NCI-H82 treated with DMSO at 0.1 percent for 48 hours (cell line): ENCODE data around the gene HSD3B1.
"Not testable (repeated sequence)": the region's sequence is repeated elsewhere in the genome, so short reads cannot be mapped to it uniquely, and the experiment has no call there.

Source experiments
- DNase-seq: peaks from one replicate; lab custom pipeline; 2025; ENCODE audit not compliant: unreplicated experiment; lab: John Stamatoyannopoulos, UW

Gene HSD3B1

DNA sequence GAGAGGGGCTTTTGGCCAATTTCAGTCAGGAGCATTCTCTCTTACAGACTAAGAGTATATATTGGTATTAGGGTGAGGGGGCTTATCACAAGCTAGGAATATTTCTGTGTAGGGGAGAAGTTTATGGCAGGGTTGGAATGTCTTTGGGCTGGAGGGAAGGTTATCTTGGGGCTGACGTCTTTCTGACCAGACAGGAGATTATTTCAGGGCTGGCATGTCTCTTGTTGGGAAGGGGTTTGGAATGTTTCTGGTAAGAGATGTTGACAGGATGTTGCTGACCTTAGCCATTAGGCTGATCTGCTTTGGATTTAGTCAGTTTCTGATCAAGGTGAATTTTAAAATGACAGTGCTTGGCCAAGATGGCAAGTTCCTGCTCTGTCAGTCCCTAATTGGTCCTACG, 17.8 kb upstream of the HSD3B1 start:
- no peak for DNase-seq

- DNase-seq, result no peak
Measured at GRCh38 chr1:119490925-119491324, 16.1 kb upstream of the HSD3B1 start.

DNA sequence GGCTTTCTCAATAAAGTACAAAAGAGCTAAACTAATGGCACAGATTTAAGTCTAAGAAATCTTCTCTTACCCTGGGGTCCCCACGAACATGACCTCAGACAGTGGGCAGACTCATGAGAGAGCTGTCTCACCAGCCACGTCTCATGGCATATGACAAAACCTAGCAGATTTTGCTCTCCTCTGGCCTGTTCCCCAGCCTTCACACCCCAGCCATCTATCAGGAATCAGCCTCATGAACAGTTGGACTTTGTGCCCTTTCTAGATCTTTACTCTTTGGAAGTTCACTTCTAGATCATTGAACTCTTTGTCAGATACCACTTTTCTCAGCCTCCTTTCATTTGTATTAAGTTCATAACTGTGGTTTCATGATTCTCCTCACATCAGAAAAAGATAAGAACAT, 14.2 kb upstream of the HSD3B1 start:
- no peak for DNase-seq

DNA sequence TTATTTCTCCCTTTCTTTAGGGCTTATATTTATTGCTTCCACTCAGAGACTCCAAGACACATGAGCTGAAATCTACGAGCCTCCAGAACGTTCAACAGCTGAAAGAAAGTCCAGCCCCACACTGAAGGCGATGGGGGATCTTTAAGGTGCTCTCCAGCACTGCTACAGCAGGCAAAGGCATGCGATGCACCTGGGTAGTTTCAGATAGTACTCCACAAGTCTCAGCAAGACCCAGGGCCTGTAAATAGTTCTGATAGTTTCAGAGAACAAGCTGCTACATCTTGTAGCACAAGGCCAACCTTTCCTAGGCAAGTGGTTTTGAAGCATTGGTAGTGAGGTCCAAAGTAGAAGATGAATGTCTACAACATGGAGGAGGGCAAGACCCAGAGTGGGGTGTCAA, 2.2 kb upstream of the HSD3B1 start:
- DNase-seq, result no peak

- DNase-seq, result no peak
Measured at GRCh38 chr1:119510046-119510445, 3.0 kb downstream of the HSD3B1 start.

DNA sequence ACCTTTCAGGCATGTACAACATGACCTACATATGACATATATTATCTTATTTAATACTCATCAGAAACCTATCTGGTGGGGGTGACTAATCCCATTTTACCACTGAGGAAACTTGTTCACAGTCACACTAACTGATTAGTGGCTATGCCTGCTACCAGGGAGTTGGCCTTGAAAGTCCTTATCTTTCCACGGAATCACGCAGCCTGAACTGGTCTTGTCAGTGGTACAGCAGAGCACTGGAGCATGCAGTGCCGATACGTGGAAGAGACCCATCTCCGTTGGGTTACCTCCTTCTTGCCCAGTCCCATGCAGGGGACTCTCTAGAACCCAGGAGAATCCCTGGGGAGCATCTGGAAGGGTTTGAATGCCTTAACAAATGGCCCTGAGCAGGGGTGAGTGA, 8.2 kb downstream of the HSD3B1 start:
- DNase-seq, result no peak

GRCh38 chr1:119516247-119516646, 9.2 kb downstream of the HSD3B1 start:
- no peak for DNase-seq

- no peak for DNase-seq
Measured at GRCh38 chr1:119516680-119517079, 9.7 kb downstream of the HSD3B1 start.

- not testable (repeated sequence) for DNase-seq
Measured at GRCh38 chr1:119517667-119518066, 10.7 kb downstream of the HSD3B1 start.

DNA sequence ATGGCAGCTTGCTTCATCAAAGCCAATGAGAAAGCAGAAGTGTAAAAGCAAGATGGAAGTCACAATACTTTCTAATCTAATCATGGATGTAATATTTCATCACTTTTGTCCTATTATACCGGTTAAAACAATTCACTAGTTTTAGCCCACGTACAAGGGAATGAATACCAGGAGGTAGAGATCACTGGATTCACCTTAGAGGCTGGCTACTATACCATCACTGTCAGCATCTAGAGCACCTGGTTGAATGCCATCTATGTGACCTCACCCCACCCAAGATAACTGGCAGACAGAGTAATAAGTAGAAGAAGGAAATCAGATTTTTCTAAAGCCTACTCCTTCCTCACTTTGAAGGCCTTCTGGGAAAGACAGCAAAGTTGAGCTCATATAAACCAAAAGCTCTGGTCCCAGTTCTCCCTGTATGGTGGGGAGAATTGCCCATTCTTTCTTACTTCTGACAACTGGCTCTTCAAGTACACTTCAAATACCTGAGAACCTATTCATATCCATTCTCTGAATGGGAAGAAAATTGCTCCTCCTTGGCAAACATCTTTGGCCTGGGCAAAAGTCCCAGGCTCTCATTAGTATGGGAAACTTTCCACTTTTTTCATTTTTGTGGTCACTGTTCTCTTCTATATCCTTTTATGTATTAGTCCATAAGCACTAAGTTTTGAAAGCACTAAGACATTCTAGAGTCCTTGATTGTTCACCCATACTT, 24.8 kb downstream of the HSD3B1 start:
- no peak for DNase-seq

DNA sequence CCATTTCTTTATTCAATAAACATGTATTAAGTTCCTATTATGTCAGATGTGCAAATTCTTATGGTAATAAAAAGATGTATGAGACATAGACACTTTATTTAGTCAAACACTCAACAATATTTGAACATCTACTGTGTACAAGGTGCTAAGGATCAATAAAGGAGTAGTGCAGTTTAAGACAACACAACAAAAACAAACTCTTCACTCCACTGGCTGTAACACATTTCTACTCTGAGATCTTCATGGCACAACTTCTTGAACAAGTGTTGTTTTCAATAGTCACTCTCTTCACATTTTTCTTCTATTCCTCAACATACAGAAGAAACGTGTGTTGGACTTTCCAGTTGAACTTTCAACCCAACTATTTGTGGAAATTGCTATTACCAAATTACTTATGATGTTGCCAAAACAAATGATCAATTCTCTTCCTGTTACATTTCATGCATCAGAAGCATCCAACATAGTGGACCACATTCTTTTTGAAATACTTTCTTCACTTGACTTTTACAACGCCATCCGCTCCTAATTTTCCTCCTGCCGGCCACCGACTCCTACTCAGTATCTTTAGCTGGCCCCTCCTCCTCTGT, 25.4 kb downstream of the HSD3B1 start:
- no peak for DNase-seq

- no peak for DNase-seq
Measured at GRCh38 chr1:119535381-119535780, 28.4 kb downstream of the HSD3B1 start.

DNA sequence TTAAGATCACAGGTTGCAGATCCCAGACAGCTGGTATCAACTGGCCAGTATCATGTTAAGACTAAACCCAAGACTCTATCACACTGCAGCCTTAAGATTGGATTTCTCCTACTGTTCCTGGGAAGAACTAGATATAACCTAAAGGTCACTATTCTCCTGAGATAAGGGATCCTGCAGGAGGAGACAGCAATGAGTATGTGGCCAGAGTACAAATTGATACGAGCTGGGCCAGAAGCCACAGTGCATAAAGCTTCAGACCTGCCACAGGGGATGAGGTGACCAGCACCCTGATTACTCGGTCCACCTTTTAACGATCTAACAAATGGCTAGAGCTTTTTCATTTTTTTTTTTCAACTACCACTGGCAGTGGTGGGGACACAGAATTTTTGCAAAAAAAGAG, 31.0 kb downstream of the HSD3B1 start:
- DNase-seq, result no peak

GRCh38 chr1:119539636-119540035, 32.6 kb downstream of the HSD3B1 start:
- no peak for DNase-seq

- DNase-seq, result no peak
Measured at GRCh38 chr1:119541389-119541788, 34.4 kb downstream of the HSD3B1 start.

DNA sequence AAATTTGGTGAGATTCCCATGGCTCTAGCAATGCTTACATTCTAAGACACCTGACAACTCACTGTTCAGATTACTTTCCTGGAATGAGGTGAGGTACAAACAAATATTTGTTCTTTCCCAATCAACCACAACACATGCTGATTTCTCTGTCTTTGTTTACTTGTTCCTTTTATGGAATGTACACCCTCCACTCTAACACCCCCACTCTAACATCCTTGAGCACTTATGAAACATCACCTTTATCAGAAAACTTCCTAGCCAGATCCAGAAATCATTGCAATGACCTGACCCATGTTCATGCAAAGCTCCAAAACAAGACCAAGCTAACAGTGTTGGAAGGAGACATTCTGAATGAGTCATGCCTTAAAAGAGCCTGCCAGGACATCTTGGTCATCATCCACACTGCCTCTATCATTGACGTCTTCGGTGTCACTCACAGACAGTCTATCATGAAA, 35.5 kb downstream of the HSD3B1 start:
- no peak for DNase-seq

DNA sequence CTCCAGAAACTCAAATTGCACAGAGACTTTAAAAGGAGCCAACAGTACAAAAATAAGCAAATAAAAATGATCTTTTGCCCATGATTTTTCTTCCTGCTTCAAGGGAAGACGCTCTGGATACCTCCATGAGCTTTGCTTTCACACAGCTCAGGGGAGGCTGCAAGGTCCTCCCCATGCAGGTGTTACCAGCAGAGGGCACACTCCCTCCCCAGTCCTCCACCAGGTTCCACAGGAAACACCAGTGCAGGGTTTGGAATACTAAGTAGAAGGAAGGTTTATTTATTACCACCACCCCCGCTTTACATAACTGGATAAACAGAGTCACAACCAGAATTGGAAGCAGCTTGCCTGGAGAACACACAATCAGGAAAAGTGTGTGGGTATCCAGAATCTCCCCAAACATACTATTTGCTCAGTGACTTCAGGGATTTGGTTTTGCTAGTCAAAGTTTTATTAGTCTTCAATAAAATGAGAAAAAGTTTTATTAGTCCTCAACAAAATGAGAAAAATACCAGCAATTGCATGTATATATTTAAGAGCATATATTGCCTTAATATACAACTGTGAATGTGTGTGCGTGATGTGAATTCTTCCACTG, 37.3 kb downstream of the HSD3B1 start:
- DNase-seq, result no peak

- no peak for DNase-seq
Measured at GRCh38 chr1:119546641-119547040, 39.6 kb downstream of the HSD3B1 start.

GRCh38 chr1:119547306-119547705, 40.3 kb downstream of the HSD3B1 start:
- DNase-seq, result no peak

GRCh38 chr1:119547805-119548204, 40.8 kb downstream of the HSD3B1 start:
- no peak for DNase-seq

GRCh38 chr1:119549719-119550132, 42.7 kb downstream of the HSD3B1 start:
- no peak for DNase-seq

GRCh38 chr1:119550381-119550780, 43.4 kb downstream of the HSD3B1 start:
- DNase-seq, result no peak
